ENCODE measurements around the gene ARRB2.

Gene ARRB2

DNA sequence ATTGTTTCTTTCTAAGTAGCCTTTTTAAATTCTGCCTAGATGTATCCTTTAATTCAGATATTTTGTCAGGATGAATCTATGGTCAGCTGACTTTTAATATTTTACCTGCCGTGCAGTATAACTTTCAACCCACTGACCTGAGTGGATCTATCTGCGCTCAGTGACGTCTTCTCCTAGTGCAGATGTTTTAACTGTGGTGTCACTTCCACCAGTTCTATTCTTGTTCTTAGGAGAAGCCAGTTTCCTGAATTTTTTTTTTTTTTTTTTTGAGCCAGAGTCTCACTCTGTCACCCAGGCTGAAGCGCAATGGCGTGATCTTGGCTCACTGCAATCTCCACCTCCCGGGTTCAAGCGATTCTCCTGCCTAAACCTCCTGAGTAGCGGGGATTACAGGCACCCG, 56.3 kb downstream of the ARRB2 start:
- DNase-seq = peak; percentile 85

DNA sequence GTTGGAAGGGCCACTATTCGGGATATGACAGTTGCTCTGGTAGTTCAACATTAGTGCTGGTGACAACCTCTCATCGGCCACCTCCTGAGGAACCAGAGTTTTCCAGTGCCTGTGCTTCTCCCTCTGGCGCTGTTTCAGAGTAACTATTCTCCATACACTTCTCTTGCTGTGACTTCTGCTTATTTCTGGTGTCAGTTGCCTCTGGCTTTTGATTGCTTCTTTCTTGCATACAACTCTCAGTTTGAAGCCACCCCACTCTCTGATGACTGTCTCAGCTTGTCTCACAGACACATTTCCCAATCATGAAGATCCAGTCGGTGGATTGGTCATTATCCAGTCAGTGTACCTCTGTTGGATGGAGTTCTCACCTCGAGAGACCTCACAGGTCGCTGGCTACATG, 57.9 kb downstream of the ARRB2 start:
- DNase-seq = peak; percentile 95

DNA sequence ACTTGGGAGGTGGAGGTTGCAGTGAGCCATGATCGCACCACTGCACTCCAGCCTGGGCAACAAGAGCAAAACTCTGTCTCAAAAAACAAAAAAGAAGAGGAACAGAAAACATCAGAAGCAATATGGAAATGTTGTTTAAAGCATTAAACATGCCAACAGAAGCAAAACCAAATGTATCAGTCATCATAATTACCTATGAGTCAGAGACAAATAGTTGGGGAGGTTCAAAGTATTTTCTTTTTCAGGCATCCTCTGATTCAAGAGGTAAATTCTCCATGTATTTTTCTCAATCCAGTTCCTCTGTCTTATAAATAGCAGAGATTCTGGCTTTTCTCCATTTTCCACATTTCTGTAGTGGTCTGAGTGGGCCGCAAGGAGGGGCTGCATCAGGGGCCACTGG, 59.2 kb downstream of the ARRB2 start:
- DNase-seq = peak; percentile 53

Measured in inflammatory macrophage treated with lipopolysaccharide for 4 hours (primary cell).